ENCODE data around the gene CD36.

The CD36 gene

GRCh38 chr7:80637911-80638765 lies at the start of gene CD36:
CD36 (plus strand) TSS chr7:80638642; CDS start chr7:80646741, 8,099 bp downstream.
- H3K27me3 Mint-ChIP-seq = no peaks in the 10 kb centered on the region
- H3K9me3 Mint-ChIP-seq = no peaks in the 10 kb centered on the region
- H3K4me3 Mint-ChIP-seq = no peak within 1 kb of the TSS
- H3K4me1 Mint-ChIP-seq = no peaks in the 10 kb centered on the region
- CTCF ChIA-PET = no interaction called here
- no peak for DNase-seq
- H3K36me3 Mint-ChIP-seq = no peaks in the 10 kb centered on the region
- H3K27ac Mint-ChIP-seq = no peak within 1 kb of the TSS

- Mint-ChIP-seq H3K9me3 (no peaks in the 10 kb centered on the region), H3K4me3 (no peak overlapping the region)
- CTCF ChIA-PET = interaction anchor here (0.6 kb wide), 1 partner anchor 543 kb away, joined by 4 read pairs; no protein-coding TSS in a partner anchor
Measured at GRCh38 chr7:80589631-80590030, 48.8 kb upstream of the CD36 start.

GRCh38 chr7:80591654-80592053 lies 46.8 kb upstream of the CD36 start:
- H3K36me3 Mint-ChIP-seq = no peaks in the 10 kb centered on the region
- CTCF ChIA-PET = no interaction called here
- no peak overlapping the region for H3K27ac Mint-ChIP-seq
- H3K4me1 Mint-ChIP-seq = no peaks in the 10 kb centered on the region
- H3K27me3 Mint-ChIP-seq = no peaks in the 10 kb centered on the region
- no peak for DNase-seq
- H3K4me3 Mint-ChIP-seq = no peak overlapping the region
- no peaks in the 10 kb centered on the region for H3K9me3 Mint-ChIP-seq

More at GRCh38 chr7:80589631-80590030, 48.8 kb upstream of the CD36 start:
- no peaks in the 10 kb centered on the region for H3K36me3 Mint-ChIP-seq
- H3K4me1 Mint-ChIP-seq = no peaks in the 10 kb centered on the region
- H3K27me3 Mint-ChIP-seq = no peaks in the 10 kb centered on the region
- no peak for DNase-seq
- H3K27ac Mint-ChIP-seq = no peak overlapping the region

- CTCF ChIA-PET = no interaction called here
- Mint-ChIP-seq H3K4me1 (no peaks in the 10 kb centered on the region), H3K9me3 (no peaks in the 10 kb centered on the region), H3K27me3 (no peaks in the 10 kb centered on the region), H3K36me3 (no peaks in the 10 kb centered on the region), H3K27ac (no peak overlapping the region), H3K4me3 (no peak overlapping the region)
- no peak for DNase-seq
Measured at GRCh38 chr7:80593869-80594586, 44.4 kb upstream of the CD36 start.

- no peak overlapping the region for H3K27ac Mint-ChIP-seq
- H3K9me3 Mint-ChIP-seq = no peaks in the 10 kb centered on the region
- H3K36me3 Mint-ChIP-seq = no peaks in the 10 kb centered on the region
- DNase-seq = no peak
- H3K4me3 Mint-ChIP-seq = no peak overlapping the region
- H3K4me1 Mint-ChIP-seq = no peaks in the 10 kb centered on the region
- no peaks in the 10 kb centered on the region for H3K27me3 Mint-ChIP-seq
- CTCF ChIA-PET = no interaction called here
Measured at GRCh38 chr7:80596933-80597517, 41.4 kb upstream of the CD36 start.

- no peak for DNase-seq
- H3K36me3 Mint-ChIP-seq = no peaks in the 10 kb centered on the region
- H3K27ac Mint-ChIP-seq = no peak overlapping the region
- no peaks in the 10 kb centered on the region for H3K27me3 Mint-ChIP-seq
- no peaks in the 10 kb centered on the region for H3K9me3 Mint-ChIP-seq
- no peaks in the 10 kb centered on the region for H3K4me1 Mint-ChIP-seq
- H3K4me3 Mint-ChIP-seq = no peak overlapping the region
- CTCF ChIA-PET = no interaction called here
Measured at GRCh38 chr7:80597875-80598274, 40.6 kb upstream of the CD36 start.

GRCh38 chr7:80600046-80600445 lies 38.4 kb upstream of the CD36 start:
- Mint-ChIP-seq H3K9me3 (no peaks in the 10 kb centered on the region), H3K36me3 (no peaks in the 10 kb centered on the region), H3K27me3 (no peaks in the 10 kb centered on the region), H3K27ac (no peak overlapping the region), H3K4me1 (no peaks in the 10 kb centered on the region), H3K4me3 (no peak overlapping the region)
- DNase-seq = no peak
- CTCF ChIA-PET = no interaction called here

- H3K27ac Mint-ChIP-seq = no peak overlapping the region
- no peaks in the 10 kb centered on the region for H3K9me3 Mint-ChIP-seq
- H3K4me1 Mint-ChIP-seq = no peaks in the 10 kb centered on the region
- H3K36me3 Mint-ChIP-seq = no peaks in the 10 kb centered on the region
- H3K27me3 Mint-ChIP-seq = no peaks in the 10 kb centered on the region
- DNase-seq = no peak
- CTCF ChIA-PET = no interaction called here
- H3K4me3 Mint-ChIP-seq = no peak overlapping the region
Measured at GRCh38 chr7:80601999-80602398, 36.4 kb upstream of the CD36 start.

- CTCF ChIA-PET = no interaction called here
Measured at GRCh38 chr7:80603940-80604339, 34.5 kb upstream of the CD36 start.

GRCh38 chr7:80604436-80604835 lies 34.0 kb upstream of the CD36 start:
- CTCF ChIA-PET = no interaction called here
- Mint-ChIP-seq H3K9me3 (no peaks in the 10 kb centered on the region), H3K27me3 (no peaks in the 10 kb centered on the region), H3K36me3 (no peaks in the 10 kb centered on the region), H3K27ac (no peak overlapping the region), H3K4me1 (no peaks in the 10 kb centered on the region), H3K4me3 (no peak overlapping the region)
- no peak for DNase-seq

More at GRCh38 chr7:80603940-80604339, 34.5 kb upstream of the CD36 start:
- H3K27ac Mint-ChIP-seq = no peak overlapping the region
- H3K4me3 Mint-ChIP-seq = no peak overlapping the region
- no peak for DNase-seq
- H3K36me3 Mint-ChIP-seq = no peaks in the 10 kb centered on the region
- no peaks in the 10 kb centered on the region for H3K4me1 Mint-ChIP-seq
- no peaks in the 10 kb centered on the region for H3K9me3 Mint-ChIP-seq
- H3K27me3 Mint-ChIP-seq = no peaks in the 10 kb centered on the region

GRCh38 chr7:80607136-80607535 lies 31.3 kb upstream of the CD36 start:
- H3K36me3 Mint-ChIP-seq = no peaks in the 10 kb centered on the region
- no peaks in the 10 kb centered on the region for H3K9me3 Mint-ChIP-seq
- H3K27me3 Mint-ChIP-seq = no peaks in the 10 kb centered on the region
- H3K4me3 Mint-ChIP-seq = no peak overlapping the region
- no peak overlapping the region for H3K27ac Mint-ChIP-seq
- CTCF ChIA-PET = no interaction called here
- DNase-seq = no peak
- no peaks in the 10 kb centered on the region for H3K4me1 Mint-ChIP-seq

- Mint-ChIP-seq H3K36me3 (no peaks in the 10 kb centered on the region), H3K9me3 (no peaks in the 10 kb centered on the region), H3K4me3 (no peak overlapping the region), H3K27me3 (no peaks in the 10 kb centered on the region), H3K4me1 (no peaks in the 10 kb centered on the region), H3K27ac (no peak overlapping the region)
- CTCF ChIA-PET = no interaction called here
- no peak for DNase-seq
Measured at GRCh38 chr7:80608336-80608735, 30.1 kb upstream of the CD36 start.

GRCh38 chr7:80609751-80610150 lies 28.7 kb upstream of the CD36 start:
- CTCF ChIA-PET = no interaction called here
- H3K4me3 Mint-ChIP-seq = no peak overlapping the region
- no peaks in the 10 kb centered on the region for H3K4me1 Mint-ChIP-seq
- H3K27ac Mint-ChIP-seq = no peak overlapping the region
- no peaks in the 10 kb centered on the region for H3K27me3 Mint-ChIP-seq
- H3K36me3 Mint-ChIP-seq = no peaks in the 10 kb centered on the region
- H3K9me3 Mint-ChIP-seq = no peaks in the 10 kb centered on the region
- no peak for DNase-seq

GRCh38 chr7:80611353-80611752 lies 27.1 kb upstream of the CD36 start:
- Mint-ChIP-seq H3K27ac (no peak overlapping the region), H3K4me1 (no peaks in the 10 kb centered on the region), H3K4me3 (no peak overlapping the region), H3K27me3 (no peaks in the 10 kb centered on the region), H3K36me3 (no peaks in the 10 kb centered on the region), H3K9me3 (no peaks in the 10 kb centered on the region)
- no peak for DNase-seq
- CTCF ChIA-PET = no interaction called here

- Mint-ChIP-seq H3K27ac (no peak overlapping the region), H3K9me3 (no peaks in the 10 kb centered on the region), H3K36me3 (no peaks in the 10 kb centered on the region), H3K27me3 (no peaks in the 10 kb centered on the region), H3K4me3 (no peak overlapping the region), H3K4me1 (no peaks in the 10 kb centered on the region)
- no peak for DNase-seq
- CTCF ChIA-PET = no interaction called here
Measured at GRCh38 chr7:80611779-80612178, 26.7 kb upstream of the CD36 start.
